GM21360 (cell line): Measurements from ENCODE around the gene STAT5A.
"Not testable (repeated sequence)": the region's sequence is repeated elsewhere in the genome, so short reads cannot be mapped to it uniquely, and the experiment has no call there.

ENCODE experiments used
- ATAC-seq: cut with Tn5 transposase; IDR thresholded peaks from one replicate; pipeline ENCODE4 v1.9.1; 2021; ENCODE audit warnings: mild to moderate bottlenecking, moderate library complexity; ENCODE audit not compliant: unreplicated experiment

The STAT5A gene

GRCh38 chr17:42359133-42359532, 70.8 kb downstream of the STAT5A start:
- ATAC-seq, result no peak

- not testable (repeated sequence) for ATAC-seq
Observed at GRCh38 chr17:42360388-42360787, 72.1 kb downstream of the STAT5A start.
